HCT116 (cell line): Measurements from ENCODE around the gene IL37. TPM values are rescaled to one million over a fixed set of nuclear protein-coding genes. Genes with fewer than 3 reads are reported as not detected.

Experiments
- ATAC-seq: fragments of 200-7000 bp; cut with Tn5 transposase; 2 replicates; pipeline ENCODE4 v1.9.1; 2020; ENCODE audit warnings: mild to moderate bottlenecking, moderate library complexity
- BruUV-seq: library from RNA; stranded (reverse); fragments of 400-500 nt; replicated peaks from 2 replicates; lab custom pipeline; 2021; lab: Mats Ljungman, UMichigan
- CTCF ChIA-PET: fragments of 300-600 bp; sonication (Branson Sonifier 250); formaldehyde crosslinking; loops from one replicate; lab custom pipeline; 2021; ENCODE audit warnings: antibody characterized with exemption; lab: Charles Lee
- POLR2A ChIA-PET: fragments of 300-600, 350-600 bp; sonication (Branson Sonifier 250); formaldehyde crosslinking; loops from one replicate; lab custom pipeline; 2021; ENCODE audit warnings: antibody characterized with exemption; lab: Charles Lee
- RAD21 ChIA-PET, 2 experiments: fragments of 300-600 bp; sonication (Branson Sonifier 250); formaldehyde crosslinking; loops; one replicate each; lab custom pipeline; 2023; ENCODE audit warnings: low total read pairs in 2 of 2; ENCODE audit not compliant: uncharacterized antibody in 2 of 2, unreplicated experiment in 2 of 2, low non-redundant PET in 1 of 2; lab: Charles Lee
- DNase-seq: peaks from one replicate; pipeline ENCODE4 v3.0.0-alpha.2; 2010; ENCODE audit warnings: low read depth, low spot score
- H2AFZ ChIP-seq: fragments of 200-600 bp; shearing (Covaris generic), sonication (generic); 2 replicates; pipeline ENCODE4 v1.6.1; 2017; ENCODE audit warnings: low read depth, mixed run types, mixed read lengths, antibody characterized with exemption, low read length; ENCODE audit not compliant: poor library complexity, severe bottlenecking
- H3K27ac ChIP-seq: 2 replicates; pipeline ENCODE4 v1.5.1; 2012; ENCODE audit warnings: low read depth, low read length
- H3K27me3 ChIP-seq: fragments of 200-600 bp; sonication (generic); 2 replicates; pipeline ENCODE4 v1.6.1; 2016; ENCODE audit warnings: mixed run types, low read length, mixed read lengths; ENCODE audit not compliant: insufficient read depth
- H3K36me3 ChIP-seq, 2 experiments: fragments of 200-500 bp in 1 of 2; fragments of 200-600 bp in 1 of 2; sonication (Bioruptor generic) in 1 of 2; sonication (generic) in 1 of 2; 2 replicates each; pipeline versions ENCODE4 v1.5.1 to v1.6.1; 2014 to 2016; ENCODE audit warnings: low read length in 2 of 2, inconsistent platforms in 1 of 2, mixed read lengths in 1 of 2, mixed run types in 1 of 2; ENCODE audit not compliant: insufficient read depth in 2 of 2, control insufficient read depth in 1 of 2
- H3K4me1 ChIP-seq, 2 experiments: fragments of 200-600 bp in 1 of 2; sonication (generic) in 1 of 2; 2 replicates each; pipeline versions ENCODE4 v1.5.1 to v1.6.1; 2012 to 2017; ENCODE audit warnings: low read length in 2 of 2, inconsistent platforms in 1 of 2, mild to moderate bottlenecking in 1 of 2, mixed read lengths in 1 of 2, mixed run types in 1 of 2, moderate library complexity in 1 of 2; ENCODE audit not compliant: insufficient read depth in 2 of 2, control insufficient read depth in 1 of 2
- H3K4me2 ChIP-seq: fragments of 200-600 bp; sonication (generic); 2 replicates; pipeline ENCODE4 v1.6.1; 2017; ENCODE audit warnings: mixed run types, low read length, mixed read lengths
- H3K4me3 ChIP-seq, 2 experiments: fragments of 200-600 bp in 1 of 2; sonication (generic) in 1 of 2; replicated peaks in 1 of 2; 2 replicates each; pipeline ENCODE4 v1.5.1; 2011 to 2016; ENCODE audit warnings: low read length in 2 of 2, control low read depth in 1 of 2, low read depth in 1 of 2, mild to moderate bottlenecking in 1 of 2, mixed read lengths in 1 of 2, mixed run types in 1 of 2
- H3K79me2 ChIP-seq: fragments of 200-600 bp; sonication (generic); 2 replicates; pipeline ENCODE4 v1.6.1; 2017; ENCODE audit warnings: mild to moderate bottlenecking, mixed run types, low read length, moderate library complexity, mixed read lengths; ENCODE audit not compliant: insufficient read depth
- H3K9ac ChIP-seq: fragments of 200-600 bp; sonication (generic); 2 replicates; pipeline ENCODE4 v1.6.1; 2016; ENCODE audit warnings: low read length, mixed read lengths
- H3K9me2 ChIP-seq: fragments of 200-600 bp; sonication (generic), shearing (Covaris generic); 2 replicates; pipeline ENCODE4 v1.6.1; 2017; ENCODE audit warnings: mixed run types, mild to moderate bottlenecking, moderate library complexity; ENCODE audit not compliant: insufficient read depth
- H3K9me3 ChIP-seq, 2 experiments: fragments of 200-500 bp in 1 of 2; fragments of 200-600 bp in 1 of 2; sonication (Bioruptor generic) in 1 of 2; sonication (generic) in 1 of 2; 2 replicates each; pipeline ENCODE4 v1.6.1; 2014 to 2017; ENCODE audit warnings: low read length in 2 of 2, mixed read lengths in 2 of 2, inconsistent platforms in 1 of 2, low read depth in 1 of 2, mild to moderate bottlenecking in 1 of 2, mixed run types in 1 of 2, moderate library complexity in 1 of 2; ENCODE audit not compliant: control insufficient read depth in 1 of 2, insufficient read depth in 1 of 2
- H4K20me1 ChIP-seq: fragments of 200-600 bp; sonication (generic), shearing (Covaris generic); 2 replicates; pipeline ENCODE4 v1.6.1; 2017; ENCODE audit warnings: mixed run types, mild to moderate bottlenecking, moderate library complexity; ENCODE audit not compliant: insufficient read depth
- CBX3 ChIP-seq: IDR thresholded peaks from 2 replicates; pipeline ENCODE4 v1.6.1; 2012; ENCODE audit warnings: low read depth
- EGR1 ChIP-seq: IDR thresholded peaks from 2 replicates; pipeline ENCODE4 v1.6.1; 2012; ENCODE audit warnings: low read depth
- EZH2 ChIP-seq: fragments of 200-600 bp; sonication (generic); IDR thresholded peaks from 2 replicates; pipeline ENCODE4 v1.6.1; 2017; ENCODE audit warnings: antibody characterized with exemption, mixed run types
- EZH2phosphoT487 ChIP-seq: fragments of 200-600 bp; IDR thresholded peaks from 2 replicates; pipeline ENCODE4 v1.6.1; 2018; ENCODE audit warnings: antibody characterized with exemption, borderline replicate concordance
- FOSL1 ChIP-seq: IDR thresholded peaks from 2 replicates; pipeline ENCODE4 v1.6.1; 2012; ENCODE audit warnings: low read depth
- POLR2A ChIP-seq: IDR thresholded peaks from 2 replicates; pipeline ENCODE4 v1.7.0; 2011; ENCODE audit warnings: borderline replicate concordance; ENCODE audit not compliant: insufficient read depth, insufficient read length; ENCODE audit errors: extremely low read depth
- POLR2AphosphoS5 ChIP-seq: IDR thresholded peaks from 2 replicates; pipeline ENCODE4 v1.6.1; 2011; ENCODE audit warnings: mild to moderate bottlenecking, low read depth, low read length, moderate library complexity
- RAD21 ChIP-seq: IDR thresholded peaks from 2 replicates; pipeline ENCODE4 v1.6.1; 2012; ENCODE audit warnings: low read depth, mild to moderate bottlenecking
- SIN3A ChIP-seq: IDR thresholded peaks from 2 replicates; pipeline ENCODE4 v1.6.1; 2012; ENCODE audit warnings: low read depth
- SP1 ChIP-seq: IDR thresholded peaks from 2 replicates; pipeline ENCODE4 v1.6.1; 2012; ENCODE audit warnings: low read depth
- TCF7L2 ChIP-seq: IDR thresholded peaks from 2 replicates; pipeline ENCODE4 v1.7.0; 2011; ENCODE audit warnings: borderline replicate concordance, inconsistent platforms; ENCODE audit not compliant: insufficient read depth, insufficient read length; ENCODE audit errors: extremely low read depth
- YY1 ChIP-seq: IDR thresholded peaks from 2 replicates; pipeline ENCODE4 v1.6.1; 2011; ENCODE audit warnings: low read length, low read depth, moderate library complexity, mild to moderate bottlenecking; ENCODE audit not compliant: insufficient replicate concordance; ENCODE audit errors: extremely low read depth
- intact Hi-C: fragments of 100-400 bp; cut with micrococcal nuclease; formaldehyde crosslinking; loops from 2 replicates; pipeline ENCODE4 v1.10.0; 2022
- total RNA-seq: library from RNA; stranded (reverse); gene quantifications from one replicate; pipeline ENCODE4 v1.2.1, GENCODE V29; 2021; ENCODE audit not compliant: unreplicated experiment
- TF ChIP-seq, protein P1 (sequence below): IDR thresholded peaks from 2 replicates; pipeline ENCODE4 v1.6.1; 2012
- TF ChIP-seq, protein P2 (sequence below): IDR thresholded peaks from 2 replicates; pipeline ENCODE4 v1.6.1; 2012
- TF ChIP-seq, protein P3 (sequence below): IDR thresholded peaks from 2 replicates; pipeline ENCODE4 v1.6.1; 2011; ENCODE audit warnings: mild to moderate bottlenecking, low read length, moderate library complexity; ENCODE audit not compliant: insufficient replicate concordance; ENCODE audit errors: extremely low read depth

Gene IL37
- total RNA-seq, 1 experiment from 2014 or later = not detected

DNA sequence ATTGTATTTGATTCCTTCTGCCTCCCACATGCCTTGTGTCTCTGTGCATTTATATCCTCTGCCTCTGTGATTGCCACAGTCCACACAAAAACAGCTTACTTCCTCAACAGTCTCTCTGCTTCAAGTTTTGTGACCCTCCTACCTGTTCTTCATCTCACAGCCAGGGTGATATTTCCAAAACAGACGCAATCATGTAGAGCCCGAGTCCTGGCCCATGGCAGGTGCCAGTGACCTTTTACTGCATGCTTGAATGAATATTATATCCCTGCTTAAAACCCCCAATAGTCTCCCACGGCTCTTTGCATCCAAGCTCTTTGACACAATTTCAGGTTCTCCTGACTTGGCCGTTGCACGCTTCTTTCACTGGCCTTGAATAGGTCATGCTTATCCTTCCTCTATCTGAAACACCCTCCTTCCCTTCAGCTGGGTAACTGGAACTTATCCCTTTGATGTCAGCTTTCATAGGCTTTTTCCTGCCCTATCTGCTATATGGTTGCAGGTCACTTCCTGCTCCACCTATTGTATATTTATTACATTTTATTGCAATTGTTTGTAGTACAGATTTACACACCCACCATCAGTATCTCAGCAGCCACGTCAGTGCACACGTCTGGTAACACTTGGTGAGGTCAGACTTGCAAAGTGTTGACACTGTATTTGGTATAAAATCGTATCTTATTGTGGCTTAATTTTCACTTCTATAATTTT lies 44.7 kb upstream of the IL37 start:
- no peak overlapping the region for H3K4me2 ChIP-seq
- no peak overlapping the region for H3K4me3 ChIP-seq
- no peak overlapping the region for H2AFZ ChIP-seq
- no TSS peak for BruUV-seq
- H3K79me2 ChIP-seq = no peaks in the 10 kb centered on the region
- H3K9me3 ChIP-seq = peaks cover 0 to 3% of the 10 kb centered on the region in 2 experiments; a peak in 1 of 4 replicates
- POLR2A ChIA-PET = no interaction called here
- peaks cover 28 to 37% of the 10 kb centered on the region in 2 experiments for H3K4me1 ChIP-seq
- no peaks in the 10 kb centered on the region for H3K9me2 ChIP-seq
- intact Hi-C loops = no loop called here
- CTCF ChIA-PET = no interaction called here
- TF ChIP-seq EZH2 (no peak), TCF7L2 (no peak), FOSL1 (no peak), EZH2phosphoT487 (no peak), CBX3 (no peak), EGR1 (no peak), SP1 (no peak), YY1 (no peak), POLR2A (no peak), POLR2AphosphoS5 (no peak), SIN3A (no peak), RAD21 (no peak)
- TF ChIP-seq, protein P1, sequence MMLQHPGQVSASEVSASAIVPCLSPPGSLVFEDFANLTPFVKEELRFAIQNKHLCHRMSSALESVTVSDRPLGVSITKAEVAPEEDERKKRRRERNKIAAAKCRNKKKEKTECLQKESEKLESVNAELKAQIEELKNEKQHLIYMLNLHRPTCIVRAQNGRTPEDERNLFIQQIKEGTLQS = no peak
- TF ChIP-seq, protein P2, sequence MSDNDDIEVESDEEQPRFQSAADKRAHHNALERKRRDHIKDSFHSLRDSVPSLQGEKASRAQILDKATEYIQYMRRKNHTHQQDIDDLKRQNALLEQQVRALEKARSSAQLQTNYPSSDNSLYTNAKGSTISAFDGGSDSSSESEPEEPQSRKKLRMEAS = no peak
- TF ChIP-seq, protein P3, sequence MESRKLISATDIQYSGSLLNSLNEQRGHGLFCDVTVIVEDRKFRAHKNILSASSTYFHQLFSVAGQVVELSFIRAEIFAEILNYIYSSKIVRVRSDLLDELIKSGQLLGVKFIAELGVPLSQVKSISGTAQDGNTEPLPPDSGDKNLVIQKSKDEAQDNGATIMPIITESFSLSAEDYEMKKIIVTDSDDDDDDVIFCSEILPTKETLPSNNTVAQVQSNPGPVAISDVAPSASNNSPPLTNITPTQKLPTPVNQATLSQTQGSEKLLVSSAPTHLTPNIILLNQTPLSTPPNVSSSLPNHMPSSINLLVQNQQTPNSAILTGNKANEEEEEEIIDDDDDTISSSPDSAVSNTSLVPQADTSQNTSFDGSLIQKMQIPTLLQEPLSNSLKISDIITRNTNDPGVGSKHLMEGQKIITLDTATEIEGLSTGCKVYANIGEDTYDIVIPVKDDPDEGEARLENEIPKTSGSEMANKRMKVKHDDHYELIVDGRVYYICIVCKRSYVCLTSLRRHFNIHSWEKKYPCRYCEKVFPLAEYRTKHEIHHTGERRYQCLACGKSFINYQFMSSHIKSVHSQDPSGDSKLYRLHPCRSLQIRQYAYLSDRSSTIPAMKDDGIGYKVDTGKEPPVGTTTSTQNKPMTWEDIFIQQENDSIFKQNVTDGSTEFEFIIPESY = no peak
- TF ChIP-seq, all 23 proteins: peak for 0
- H3K9ac ChIP-seq = no peak overlapping the region
- H4K20me1 ChIP-seq = no peaks in the 10 kb centered on the region
- DNase-seq = no peak
- RAD21 ChIA-PET = no interaction called here
- ATAC-seq = no peak
- no peaks in the 10 kb centered on the region for H3K36me3 ChIP-seq
- no peaks in the 10 kb centered on the region; the same call in 1 of the 2 replicates for H3K27me3 ChIP-seq
- H3K27ac ChIP-seq = no peak overlapping the region
